K562 (cell line): ENCODE data around the gene MED20. TPM values are rescaled to one million over a fixed set of nuclear protein-coding genes. Genes with fewer than 3 reads are reported as not detected.

Source experiments
- KDM5B ChIP-seq: fragments of 200-600 bp; sonication (generic); IDR thresholded peaks from 2 replicates; pipeline ENCODE4 v1.6.1; 2012; ENCODE audit warnings: low read depth, mild to moderate bottlenecking, moderate library complexity, low read length, control low read depth, inconsistent platforms; ENCODE audit not compliant: insufficient replicate concordance
- NFYB ChIP-seq: IDR thresholded peaks from 2 replicates; pipeline ENCODE4 v1.6.1; 2011; ENCODE audit warnings: mild to moderate bottlenecking, moderate library complexity; ENCODE audit not compliant: insufficient read length; ENCODE audit errors: extremely low read depth
- NR4A1 ChIP-seq, 2 experiments: fragments of 250-450 bp in 1 of 2; fragments of 450-650 bp in 1 of 2; sonication (Bioruptor Pico) in 1 of 2; IDR thresholded peaks; 2 replicates each; pipeline versions ENCODE4 v1.4.0 to v1.6.1; 2016 to 2020; ENCODE audit warnings: mild to moderate bottlenecking in 2 of 2, missing compliant biosample characterization in 1 of 2, missing genetic modification characterization in 1 of 2, moderate library complexity in 1 of 2
- ZNF431 ChIP-seq: sonication (generic); formaldehyde crosslinking; IDR thresholded peaks from 2 replicates; pipeline ENCODE4 v1.8.0; 2022; ENCODE audit warnings: mild to moderate bottlenecking, missing genetic modification reagents
- polyA plus RNA-seq, 8 experiments: library from polyadenylated mRNA; depleted of rRNA in 4 of 8; stranded (reverse) in 5 of 8; unstranded in 3 of 8; fragments of >200 nt; fragmentation: Nextera tagmentation in 2 of 8; fragmentation: Illumina TruSeq in 1 of 8; extraction: Ambion mirVana in 2 of 8; extraction: Trizol in 1 of 8; gene quantifications; 2 replicates each; pipeline versions ENCODE4 v1.2.1 to v1.2.3, GENCODE V29; 2011 to 2014; ENCODE audit warnings: inconsistent platforms in 1 of 8, missing spikeins in 1 of 8
- total RNA-seq, 7 experiments: library from RNA; depleted of rRNA in 6 of 7; stranded (reverse); fragments of >200 nt in 6 of 7; fragmentation: Illumina TruSeq in 2 of 7; extraction: Trizol in 2 of 7; gene quantifications; 2 replicates each; pipeline versions ENCODE4 v1.2.1 to v1.2.3, GENCODE V29; 2011 to 2021; ENCODE audit warnings: low replicate concordance in 1 of 7
- TF ChIP-seq, protein P1 (sequence below): IDR thresholded peaks from 3 replicates; pipeline ENCODE4 v1.6.1; 2011; ENCODE audit warnings: borderline replicate concordance, mild to moderate bottlenecking; ENCODE audit not compliant: insufficient read length, insufficient read depth
- TF ChIP-seq, protein P2 (sequence below): fragments of 450-650 bp; IDR thresholded peaks from 2 replicates; pipeline ENCODE4 v1.6.1; 2016
- TF ChIP-seq, protein P3 (sequence below): fragments of 450-650 bp; IDR thresholded peaks from 2 replicates; pipeline ENCODE4 v1.6.1; 2016; ENCODE audit warnings: mild to moderate bottlenecking, moderate library complexity
- TF ChIP-seq, protein P4 (sequence below), 2 experiments: fragments of 150-350 bp in 1 of 2; IDR thresholded peaks; 2 replicates each; pipeline ENCODE4 v1.6.1; 2012 to 2016; ENCODE audit warnings: low read depth in 2 of 2, low read length in 2 of 2, mild to moderate bottlenecking in 1 of 2, moderate library complexity in 1 of 2

The MED20 gene
- total and polyA plus RNA-seq, 9 of the 15 experiments (the other 6 are each of a cell fraction or from before 2014, with no cell fraction given): 27.3 to 80.9 (median 46.0) TPM

DNA sequence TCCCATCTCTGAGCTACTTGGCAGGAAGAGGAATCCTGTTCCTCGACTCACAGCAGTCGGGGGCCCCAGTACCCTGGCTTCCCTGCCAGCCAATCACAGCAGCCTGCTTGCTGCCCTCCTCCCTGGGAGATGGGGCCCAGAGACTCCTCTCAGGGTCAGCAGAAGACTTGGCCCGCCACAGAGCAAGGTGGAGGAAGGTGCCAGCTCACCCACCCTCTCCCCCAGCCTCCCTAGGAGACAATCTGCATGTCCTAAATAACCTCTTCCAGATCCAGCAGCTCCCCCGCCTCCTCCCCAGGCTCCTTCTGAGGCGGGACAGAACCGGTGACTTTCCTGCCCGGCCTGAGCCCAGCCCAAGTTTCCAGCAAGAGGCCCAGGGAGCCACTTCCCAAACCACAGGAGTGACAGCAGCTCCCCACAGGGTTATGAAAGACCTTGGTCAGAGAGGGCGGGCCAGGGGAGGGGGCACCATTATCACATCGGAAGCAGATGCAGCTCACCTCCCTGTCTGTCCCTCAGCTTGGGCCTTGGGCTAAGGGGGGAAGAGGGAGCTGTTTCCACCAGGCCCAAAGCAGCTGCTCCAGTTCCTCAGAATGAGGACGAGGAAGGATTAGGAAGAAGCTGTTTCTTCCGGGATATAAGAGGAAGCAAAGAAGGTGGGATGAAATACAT lies 18.4 kb upstream of the MED20 start (continued):
- TF ChIP-seq ZNF431 (no peak), KDM5B (no peak), NFYB (peak; percentile 51), NR4A1 (CRISPR knock-in tag; IDR thresholded peaks at IDR 0.05) (no peak), NR4A1 (tag; IDR thresholded peaks at IDR 0.05) (no peak)
- TF ChIP-seq, protein P1, sequence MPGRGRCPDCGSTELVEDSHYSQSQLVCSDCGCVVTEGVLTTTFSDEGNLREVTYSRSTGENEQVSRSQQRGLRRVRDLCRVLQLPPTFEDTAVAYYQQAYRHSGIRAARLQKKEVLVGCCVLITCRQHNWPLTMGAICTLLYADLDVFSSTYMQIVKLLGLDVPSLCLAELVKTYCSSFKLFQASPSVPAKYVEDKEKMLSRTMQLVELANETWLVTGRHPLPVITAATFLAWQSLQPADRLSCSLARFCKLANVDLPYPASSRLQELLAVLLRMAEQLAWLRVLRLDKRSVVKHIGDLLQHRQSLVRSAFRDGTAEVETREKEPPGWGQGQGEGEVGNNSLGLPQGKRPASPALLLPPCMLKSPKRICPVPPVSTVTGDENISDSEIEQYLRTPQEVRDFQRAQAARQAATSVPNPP: no peak
- TF ChIP-seq, protein P2, sequence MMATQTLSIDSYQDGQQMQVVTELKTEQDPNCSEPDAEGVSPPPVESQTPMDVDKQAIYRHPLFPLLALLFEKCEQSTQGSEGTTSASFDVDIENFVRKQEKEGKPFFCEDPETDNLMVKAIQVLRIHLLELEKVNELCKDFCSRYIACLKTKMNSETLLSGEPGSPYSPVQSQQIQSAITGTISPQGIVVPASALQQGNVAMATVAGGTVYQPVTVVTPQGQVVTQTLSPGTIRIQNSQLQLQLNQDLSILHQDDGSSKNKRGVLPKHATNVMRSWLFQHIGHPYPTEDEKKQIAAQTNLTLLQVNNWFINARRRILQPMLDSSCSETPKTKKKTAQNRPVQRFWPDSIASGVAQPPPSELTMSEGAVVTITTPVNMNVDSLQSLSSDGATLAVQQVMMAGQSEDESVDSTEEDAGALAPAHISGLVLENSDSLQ: peak; percentile 97
- TF ChIP-seq, protein P3, sequence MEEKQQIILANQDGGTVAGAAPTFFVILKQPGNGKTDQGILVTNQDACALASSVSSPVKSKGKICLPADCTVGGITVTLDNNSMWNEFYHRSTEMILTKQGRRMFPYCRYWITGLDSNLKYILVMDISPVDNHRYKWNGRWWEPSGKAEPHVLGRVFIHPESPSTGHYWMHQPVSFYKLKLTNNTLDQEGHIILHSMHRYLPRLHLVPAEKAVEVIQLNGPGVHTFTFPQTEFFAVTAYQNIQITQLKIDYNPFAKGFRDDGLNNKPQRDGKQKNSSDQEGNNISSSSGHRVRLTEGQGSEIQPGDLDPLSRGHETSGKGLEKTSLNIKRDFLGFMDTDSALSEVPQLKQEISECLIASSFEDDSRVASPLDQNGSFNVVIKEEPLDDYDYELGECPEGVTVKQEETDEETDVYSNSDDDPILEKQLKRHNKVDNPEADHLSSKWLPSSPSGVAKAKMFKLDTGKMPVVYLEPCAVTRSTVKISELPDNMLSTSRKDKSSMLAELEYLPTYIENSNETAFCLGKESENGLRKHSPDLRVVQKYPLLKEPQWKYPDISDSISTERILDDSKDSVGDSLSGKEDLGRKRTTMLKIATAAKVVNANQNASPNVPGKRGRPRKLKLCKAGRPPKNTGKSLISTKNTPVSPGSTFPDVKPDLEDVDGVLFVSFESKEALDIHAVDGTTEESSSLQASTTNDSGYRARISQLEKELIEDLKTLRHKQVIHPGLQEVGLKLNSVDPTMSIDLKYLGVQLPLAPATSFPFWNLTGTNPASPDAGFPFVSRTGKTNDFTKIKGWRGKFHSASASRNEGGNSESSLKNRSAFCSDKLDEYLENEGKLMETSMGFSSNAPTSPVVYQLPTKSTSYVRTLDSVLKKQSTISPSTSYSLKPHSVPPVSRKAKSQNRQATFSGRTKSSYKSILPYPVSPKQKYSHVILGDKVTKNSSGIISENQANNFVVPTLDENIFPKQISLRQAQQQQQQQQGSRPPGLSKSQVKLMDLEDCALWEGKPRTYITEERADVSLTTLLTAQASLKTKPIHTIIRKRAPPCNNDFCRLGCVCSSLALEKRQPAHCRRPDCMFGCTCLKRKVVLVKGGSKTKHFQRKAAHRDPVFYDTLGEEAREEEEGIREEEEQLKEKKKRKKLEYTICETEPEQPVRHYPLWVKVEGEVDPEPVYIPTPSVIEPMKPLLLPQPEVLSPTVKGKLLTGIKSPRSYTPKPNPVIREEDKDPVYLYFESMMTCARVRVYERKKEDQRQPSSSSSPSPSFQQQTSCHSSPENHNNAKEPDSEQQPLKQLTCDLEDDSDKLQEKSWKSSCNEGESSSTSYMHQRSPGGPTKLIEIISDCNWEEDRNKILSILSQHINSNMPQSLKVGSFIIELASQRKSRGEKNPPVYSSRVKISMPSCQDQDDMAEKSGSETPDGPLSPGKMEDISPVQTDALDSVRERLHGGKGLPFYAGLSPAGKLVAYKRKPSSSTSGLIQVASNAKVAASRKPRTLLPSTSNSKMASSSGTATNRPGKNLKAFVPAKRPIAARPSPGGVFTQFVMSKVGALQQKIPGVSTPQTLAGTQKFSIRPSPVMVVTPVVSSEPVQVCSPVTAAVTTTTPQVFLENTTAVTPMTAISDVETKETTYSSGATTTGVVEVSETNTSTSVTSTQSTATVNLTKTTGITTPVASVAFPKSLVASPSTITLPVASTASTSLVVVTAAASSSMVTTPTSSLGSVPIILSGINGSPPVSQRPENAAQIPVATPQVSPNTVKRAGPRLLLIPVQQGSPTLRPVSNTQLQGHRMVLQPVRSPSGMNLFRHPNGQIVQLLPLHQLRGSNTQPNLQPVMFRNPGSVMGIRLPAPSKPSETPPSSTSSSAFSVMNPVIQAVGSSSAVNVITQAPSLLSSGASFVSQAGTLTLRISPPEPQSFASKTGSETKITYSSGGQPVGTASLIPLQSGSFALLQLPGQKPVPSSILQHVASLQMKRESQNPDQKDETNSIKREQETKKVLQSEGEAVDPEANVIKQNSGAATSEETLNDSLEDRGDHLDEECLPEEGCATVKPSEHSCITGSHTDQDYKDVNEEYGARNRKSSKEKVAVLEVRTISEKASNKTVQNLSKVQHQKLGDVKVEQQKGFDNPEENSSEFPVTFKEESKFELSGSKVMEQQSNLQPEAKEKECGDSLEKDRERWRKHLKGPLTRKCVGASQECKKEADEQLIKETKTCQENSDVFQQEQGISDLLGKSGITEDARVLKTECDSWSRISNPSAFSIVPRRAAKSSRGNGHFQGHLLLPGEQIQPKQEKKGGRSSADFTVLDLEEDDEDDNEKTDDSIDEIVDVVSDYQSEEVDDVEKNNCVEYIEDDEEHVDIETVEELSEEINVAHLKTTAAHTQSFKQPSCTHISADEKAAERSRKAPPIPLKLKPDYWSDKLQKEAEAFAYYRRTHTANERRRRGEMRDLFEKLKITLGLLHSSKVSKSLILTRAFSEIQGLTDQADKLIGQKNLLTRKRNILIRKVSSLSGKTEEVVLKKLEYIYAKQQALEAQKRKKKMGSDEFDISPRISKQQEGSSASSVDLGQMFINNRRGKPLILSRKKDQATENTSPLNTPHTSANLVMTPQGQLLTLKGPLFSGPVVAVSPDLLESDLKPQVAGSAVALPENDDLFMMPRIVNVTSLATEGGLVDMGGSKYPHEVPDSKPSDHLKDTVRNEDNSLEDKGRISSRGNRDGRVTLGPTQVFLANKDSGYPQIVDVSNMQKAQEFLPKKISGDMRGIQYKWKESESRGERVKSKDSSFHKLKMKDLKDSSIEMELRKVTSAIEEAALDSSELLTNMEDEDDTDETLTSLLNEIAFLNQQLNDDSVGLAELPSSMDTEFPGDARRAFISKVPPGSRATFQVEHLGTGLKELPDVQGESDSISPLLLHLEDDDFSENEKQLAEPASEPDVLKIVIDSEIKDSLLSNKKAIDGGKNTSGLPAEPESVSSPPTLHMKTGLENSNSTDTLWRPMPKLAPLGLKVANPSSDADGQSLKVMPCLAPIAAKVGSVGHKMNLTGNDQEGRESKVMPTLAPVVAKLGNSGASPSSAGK: no peak; the same call in 1 of the 2 replicates
- TF ChIP-seq, protein P4, sequence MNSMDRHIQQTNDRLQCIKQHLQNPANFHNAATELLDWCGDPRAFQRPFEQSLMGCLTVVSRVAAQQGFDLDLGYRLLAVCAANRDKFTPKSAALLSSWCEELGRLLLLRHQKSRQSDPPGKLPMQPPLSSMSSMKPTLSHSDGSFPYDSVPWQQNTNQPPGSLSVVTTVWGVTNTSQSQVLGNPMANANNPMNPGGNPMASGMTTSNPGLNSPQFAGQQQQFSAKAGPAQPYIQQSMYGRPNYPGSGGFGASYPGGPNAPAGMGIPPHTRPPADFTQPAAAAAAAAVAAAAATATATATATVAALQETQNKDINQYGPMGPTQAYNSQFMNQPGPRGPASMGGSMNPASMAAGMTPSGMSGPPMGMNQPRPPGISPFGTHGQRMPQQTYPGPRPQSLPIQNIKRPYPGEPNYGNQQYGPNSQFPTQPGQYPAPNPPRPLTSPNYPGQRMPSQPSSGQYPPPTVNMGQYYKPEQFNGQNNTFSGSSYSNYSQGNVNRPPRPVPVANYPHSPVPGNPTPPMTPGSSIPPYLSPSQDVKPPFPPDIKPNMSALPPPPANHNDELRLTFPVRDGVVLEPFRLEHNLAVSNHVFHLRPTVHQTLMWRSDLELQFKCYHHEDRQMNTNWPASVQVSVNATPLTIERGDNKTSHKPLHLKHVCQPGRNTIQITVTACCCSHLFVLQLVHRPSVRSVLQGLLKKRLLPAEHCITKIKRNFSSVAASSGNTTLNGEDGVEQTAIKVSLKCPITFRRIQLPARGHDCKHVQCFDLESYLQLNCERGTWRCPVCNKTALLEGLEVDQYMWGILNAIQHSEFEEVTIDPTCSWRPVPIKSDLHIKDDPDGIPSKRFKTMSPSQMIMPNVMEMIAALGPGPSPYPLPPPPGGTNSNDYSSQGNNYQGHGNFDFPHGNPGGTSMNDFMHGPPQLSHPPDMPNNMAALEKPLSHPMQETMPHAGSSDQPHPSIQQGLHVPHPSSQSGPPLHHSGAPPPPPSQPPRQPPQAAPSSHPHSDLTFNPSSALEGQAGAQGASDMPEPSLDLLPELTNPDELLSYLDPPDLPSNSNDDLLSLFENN (IDR thresholded peaks at IDR 0.05; ENCODE audit: low read depth in 2 of 2, low read length in 2 of 2): 0 out of 4 replicates have a peak, but pooled peaks of 1 of the 2 experiments have one; percentile 47
